ENCODE measurements around the gene KIF21A. TPM values are rescaled to one million over a fixed set of nuclear protein-coding genes. Genes with fewer than 3 reads are reported as not detected.

The KIF21A gene
- total RNA-seq, 1 donor from 2014 or later = 14.5 TPM

GRCh38 chr12:39383114-39383513 is 59.8 kb downstream of the KIF21A start:
- no peak overlapping the region for H3K4me3 ChIP-seq (ENCODE audit: low read depth, low read length)
- TF ChIP-seq CTCF (conservative IDR thresholded peaks at IDR 0.05; ENCODE audit: low read depth, low read length) = no peak
- DNase-seq (ENCODE audit: low read depth) = no peak

GRCh38 chr12:39380090-39380489 is 62.8 kb downstream of the KIF21A start:
- H3K4me3 ChIP-seq (ENCODE audit: low read depth, low read length) = no peak overlapping the region
- TF ChIP-seq CTCF (conservative IDR thresholded peaks at IDR 0.05; ENCODE audit: low read depth, low read length) = no peak
- no peak for DNase-seq (ENCODE audit: low read depth)

GRCh38 chr12:39378341-39378740 is 64.6 kb downstream of the KIF21A start:
- H3K4me3 ChIP-seq (ENCODE audit: low read depth, low read length) = no peak overlapping the region
- TF ChIP-seq CTCF (conservative IDR thresholded peaks at IDR 0.05; ENCODE audit: low read depth, low read length) = no peak
- no peak for DNase-seq (ENCODE audit: low read depth)

- TF ChIP-seq CTCF (conservative IDR thresholded peaks at IDR 0.05; ENCODE audit: low read depth, low read length) = peak; percentile 23
- peak; percentile 52 for DNase-seq (ENCODE audit: low read depth)
- H3K4me3 ChIP-seq (ENCODE audit: low read depth, low read length) = no peak overlapping the region
These were observed 67.6 kb downstream of the KIF21A start for GRCh38 chr12:39375206-39375808.

GRCh38 chr12:39372929-39373328 is 70.0 kb downstream of the KIF21A start:
- DNase-seq (ENCODE audit: low read depth) = no peak
- no peak for TF ChIP-seq CTCF (conservative IDR thresholded peaks at IDR 0.05; ENCODE audit: low read depth, low read length)
- no peak overlapping the region for H3K4me3 ChIP-seq (ENCODE audit: low read depth, low read length)

- no peak for TF ChIP-seq CTCF (conservative IDR thresholded peaks at IDR 0.05; ENCODE audit: low read depth, low read length)
- no peak overlapping the region for H3K4me3 ChIP-seq (ENCODE audit: low read depth, low read length)
- DNase-seq (ENCODE audit: low read depth) = no peak
These were observed 70.6 kb downstream of the KIF21A start for GRCh38 chr12:39372204-39372925.

GRCh38 chr12:39369756-39370155 is 73.2 kb downstream of the KIF21A start:
- H3K4me3 ChIP-seq (ENCODE audit: low read depth, low read length) = no peak overlapping the region
- no peak for DNase-seq (ENCODE audit: low read depth)
- no peak for TF ChIP-seq CTCF (conservative IDR thresholded peaks at IDR 0.05; ENCODE audit: low read depth, low read length)

Measured in epithelial cell of proximal tubule (primary cell).